ENCODE data around the gene SNAPC1.
"Not testable (repeated sequence)": the region's sequence is repeated elsewhere in the genome, so short reads cannot be mapped to it uniquely, and the experiment has no call there.

The SNAPC1 gene

DNA sequence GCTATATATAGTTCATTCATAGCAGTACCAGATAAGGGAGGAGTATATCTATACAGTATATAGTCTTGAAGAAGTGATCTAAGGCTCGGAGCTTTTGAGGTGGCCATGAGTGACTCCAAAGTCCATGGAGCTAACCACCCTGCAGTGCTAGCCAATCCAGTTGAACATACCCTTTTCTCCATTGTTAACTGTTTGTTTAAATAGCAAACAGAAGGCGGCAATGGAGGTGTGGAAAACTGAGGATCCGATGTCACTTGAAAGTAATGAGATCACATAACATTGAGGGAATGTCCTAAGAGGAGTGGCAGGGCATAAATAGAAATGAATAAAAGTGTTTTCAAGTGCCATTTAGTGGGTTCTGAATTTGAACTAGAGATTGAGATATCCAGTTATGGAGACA is 12.4 kb upstream of the SNAPC1 start:
- no peak for DNase-seq (ENCODE audit: low read depth)

DNA sequence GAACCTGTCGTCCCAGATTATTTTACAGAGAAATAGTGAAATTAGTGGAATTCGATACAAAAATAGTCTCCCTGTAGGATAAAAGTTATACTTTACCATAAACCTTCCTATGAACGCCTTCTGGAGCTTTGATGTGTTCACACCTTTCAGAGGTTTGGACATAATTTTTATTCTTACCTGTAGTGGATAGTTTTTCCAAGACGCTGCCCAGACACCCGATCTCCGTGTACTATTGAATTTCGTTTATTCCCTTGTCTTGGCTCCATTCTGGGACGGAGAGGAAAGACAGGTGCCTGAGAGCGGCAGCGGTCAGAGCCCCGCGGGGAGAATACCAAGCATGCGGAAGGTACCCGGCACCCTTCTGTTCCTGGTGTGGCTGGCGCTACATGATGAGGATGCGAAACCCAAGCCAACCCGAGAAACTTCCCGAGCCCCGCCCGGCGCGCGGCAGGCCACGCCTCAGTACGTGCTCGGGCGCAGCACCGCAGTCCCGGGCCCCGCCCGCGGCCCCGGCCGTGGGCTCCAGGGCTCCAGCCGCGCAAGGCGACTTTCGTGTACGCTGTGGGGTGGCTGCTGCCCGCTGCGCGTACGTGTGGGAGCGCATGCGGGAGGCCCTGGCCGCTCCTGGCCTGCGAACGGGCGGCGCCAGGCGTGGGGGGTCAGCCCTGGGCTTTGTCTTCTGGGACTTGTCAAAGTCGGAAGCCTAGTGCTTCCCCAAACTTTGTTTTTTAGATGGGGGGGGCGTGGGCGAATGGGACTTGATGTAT is 11.3 kb upstream of the SNAPC1 start:
- DNase-seq (ENCODE audit: low read depth) = peak; percentile 39

DNA sequence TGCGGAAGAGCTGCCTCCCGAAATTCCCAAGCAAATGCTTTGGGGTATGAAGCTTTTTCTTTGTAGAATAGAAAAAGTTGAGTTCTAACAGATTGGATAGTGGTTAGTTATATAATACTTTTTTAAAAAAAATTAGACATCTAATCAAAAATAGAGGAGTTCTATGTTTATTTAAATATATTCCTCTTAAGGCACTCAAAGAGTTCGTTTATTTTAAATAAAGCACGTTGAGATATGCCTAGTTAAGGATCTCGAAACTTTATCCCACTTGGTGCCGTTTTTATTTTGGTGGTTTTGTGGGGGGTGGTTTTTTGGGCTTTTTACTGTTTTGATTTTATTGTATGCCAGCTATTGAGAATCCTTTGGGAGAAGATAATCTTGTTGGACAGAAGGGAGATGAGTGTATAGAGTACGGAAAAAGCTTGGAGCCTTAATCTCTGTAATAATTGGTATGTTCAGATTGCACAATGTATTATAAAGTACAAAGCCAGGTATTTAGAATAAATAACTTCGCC is 10.7 kb upstream of the SNAPC1 start:
- no peak for DNase-seq (ENCODE audit: low read depth)

DNA sequence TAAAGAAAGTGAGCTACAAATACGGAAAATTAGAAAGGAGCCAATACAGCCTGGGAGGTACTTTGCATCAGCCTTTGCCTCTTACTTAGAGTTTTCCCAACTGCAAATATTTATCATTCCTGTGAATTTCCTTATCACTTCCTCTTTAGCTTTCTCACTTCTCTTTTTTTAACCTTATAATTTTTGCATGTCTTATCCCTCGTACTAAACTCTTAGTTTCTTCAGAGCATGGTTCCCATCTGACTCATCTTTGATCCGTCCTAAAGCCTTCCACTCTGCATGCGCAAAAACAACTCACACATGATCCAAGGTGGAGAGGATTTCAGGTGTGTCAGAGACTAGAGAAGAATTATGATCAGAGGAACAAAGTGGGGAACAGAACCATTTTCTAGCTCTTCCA is 9.6 kb upstream of the SNAPC1 start:
- no peak for DNase-seq (ENCODE audit: low read depth)

DNA sequence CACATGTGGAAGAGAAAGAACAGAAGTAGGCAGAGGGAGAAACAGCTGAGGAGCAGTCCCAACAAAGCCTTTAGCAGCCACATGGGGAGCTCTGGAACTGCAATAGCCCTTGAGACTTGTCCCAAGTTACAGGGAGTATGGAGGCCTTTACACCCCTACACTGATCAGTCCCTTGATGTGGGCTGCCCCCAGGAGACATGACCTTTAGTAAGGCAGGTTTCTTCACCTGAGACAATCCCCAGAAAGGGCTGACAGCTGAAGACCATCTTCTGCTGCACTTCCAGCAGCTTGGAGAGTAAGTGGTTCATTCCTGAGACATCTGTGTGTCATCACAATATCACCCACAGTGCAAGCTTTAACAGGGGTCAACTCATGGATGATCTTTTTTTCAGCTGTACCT is 8.6 kb upstream of the SNAPC1 start:
- no peak for DNase-seq (ENCODE audit: low read depth)

DNA sequence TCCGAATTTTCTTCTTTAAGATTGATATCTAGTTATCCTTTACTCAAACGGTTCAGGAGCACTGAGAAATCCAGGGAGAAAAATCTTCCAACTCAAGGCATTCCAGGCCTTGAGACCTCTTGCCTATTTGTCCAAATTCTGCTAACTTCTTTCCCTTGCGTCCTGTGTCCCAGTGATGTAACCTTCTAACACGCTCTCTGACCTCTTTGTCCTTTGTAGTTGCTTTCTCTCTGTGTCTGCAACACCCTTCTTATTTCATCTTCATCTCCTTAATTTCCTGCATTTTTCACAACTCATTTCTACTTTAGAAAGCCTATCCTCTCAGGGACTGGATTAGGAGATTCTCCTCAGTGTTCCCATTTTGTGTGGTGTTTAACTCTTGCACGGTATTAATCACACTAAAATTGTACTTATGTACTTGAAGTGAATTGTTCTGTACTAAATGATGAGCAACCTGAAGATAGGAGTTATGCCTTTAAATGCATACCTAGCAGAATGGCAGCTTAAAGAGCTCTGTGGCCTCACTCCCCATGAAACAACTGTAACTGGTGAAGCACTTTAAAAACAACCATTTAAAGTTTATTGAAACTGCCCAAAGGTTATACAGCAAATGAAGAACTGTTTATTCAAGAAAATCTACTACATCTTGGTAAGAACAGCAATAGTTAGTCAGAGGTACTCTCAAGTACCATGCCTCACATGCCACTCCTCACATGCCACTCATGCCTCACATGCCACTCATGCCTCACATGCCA is 7.4 kb upstream of the SNAPC1 start:
- no peak for DNase-seq (ENCODE audit: low read depth)

DNA sequence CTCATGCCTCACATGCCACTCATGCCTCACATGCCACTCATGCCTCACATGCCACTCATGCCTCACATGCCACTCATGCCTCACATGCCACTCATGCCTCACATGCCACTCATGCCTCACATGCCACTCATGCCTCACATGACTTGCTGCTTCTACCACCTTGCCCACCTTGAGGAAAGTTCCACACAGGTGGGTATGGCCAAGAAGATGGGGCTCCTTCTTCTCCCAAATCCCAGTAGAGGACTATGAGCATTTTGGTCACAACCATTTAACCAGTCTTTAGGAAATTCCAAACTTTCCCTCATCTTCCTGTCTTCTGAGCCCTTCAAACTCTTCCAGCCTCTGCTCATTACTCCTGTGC is 6.9 kb upstream of the SNAPC1 start:
- DNase-seq (ENCODE audit: low read depth) = not testable (repeated sequence)

DNA sequence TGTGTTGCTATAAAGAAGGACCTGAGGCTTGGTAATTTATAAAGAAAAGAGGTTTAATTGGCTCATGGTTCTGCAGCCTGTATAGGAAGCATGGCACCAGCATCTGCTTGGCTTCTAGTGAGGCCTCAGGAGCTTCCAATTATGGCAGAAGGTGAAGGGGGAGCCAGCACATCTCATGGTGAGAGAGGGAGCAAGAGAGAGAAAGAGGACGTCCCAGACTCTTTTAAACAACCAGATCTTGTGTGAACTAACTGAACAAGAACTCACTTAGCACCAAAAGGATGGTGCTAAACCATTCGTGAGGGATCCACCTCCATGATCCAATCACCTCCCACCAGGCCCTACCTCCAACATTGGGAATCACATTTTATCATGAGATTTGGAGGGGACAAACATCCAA is 6.1 kb upstream of the SNAPC1 start:
- DNase-seq (ENCODE audit: low read depth) = no peak

DNA sequence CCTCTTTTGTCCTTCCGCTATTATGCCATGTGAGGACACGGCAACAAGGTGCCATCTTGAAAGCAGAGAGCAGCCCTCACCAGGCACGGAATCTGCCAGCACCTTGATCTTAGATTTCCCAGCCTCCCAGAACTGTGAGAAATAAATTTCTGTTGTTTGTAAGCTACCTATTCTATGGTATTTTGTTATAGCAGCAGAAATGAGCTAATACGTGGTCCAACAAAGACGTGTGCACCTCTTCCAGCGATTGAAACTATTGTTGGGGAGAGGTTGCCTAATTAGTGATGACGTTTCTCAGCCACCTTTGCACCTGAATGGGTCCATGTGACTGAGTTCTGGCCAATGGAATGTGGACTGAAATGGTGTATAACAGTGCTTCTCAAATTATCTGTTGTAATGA is 2.3 kb upstream of the SNAPC1 start:
- DNase-seq (ENCODE audit: low read depth) = no peak

DNA sequence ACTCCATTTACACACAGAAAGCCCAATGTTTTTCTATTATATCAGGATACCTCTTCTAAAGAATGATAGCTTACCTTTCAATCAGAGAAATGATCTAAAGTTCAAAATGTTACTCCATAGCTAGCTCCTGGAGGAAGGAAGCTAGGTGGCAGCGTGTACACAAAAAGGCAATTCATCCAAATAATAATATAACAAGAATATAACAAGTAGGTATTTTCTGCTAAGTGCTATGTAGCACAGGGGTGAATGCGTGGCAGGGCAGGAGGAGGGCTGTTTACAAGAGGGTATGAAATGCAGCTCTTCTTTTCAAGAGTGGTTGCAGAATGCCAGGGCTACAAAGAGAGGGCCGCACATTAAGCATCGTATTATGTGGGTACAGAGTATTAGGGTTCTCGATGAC is 663 bp upstream of the SNAPC1 start:
- no peak for DNase-seq (ENCODE audit: low read depth)

DNA sequence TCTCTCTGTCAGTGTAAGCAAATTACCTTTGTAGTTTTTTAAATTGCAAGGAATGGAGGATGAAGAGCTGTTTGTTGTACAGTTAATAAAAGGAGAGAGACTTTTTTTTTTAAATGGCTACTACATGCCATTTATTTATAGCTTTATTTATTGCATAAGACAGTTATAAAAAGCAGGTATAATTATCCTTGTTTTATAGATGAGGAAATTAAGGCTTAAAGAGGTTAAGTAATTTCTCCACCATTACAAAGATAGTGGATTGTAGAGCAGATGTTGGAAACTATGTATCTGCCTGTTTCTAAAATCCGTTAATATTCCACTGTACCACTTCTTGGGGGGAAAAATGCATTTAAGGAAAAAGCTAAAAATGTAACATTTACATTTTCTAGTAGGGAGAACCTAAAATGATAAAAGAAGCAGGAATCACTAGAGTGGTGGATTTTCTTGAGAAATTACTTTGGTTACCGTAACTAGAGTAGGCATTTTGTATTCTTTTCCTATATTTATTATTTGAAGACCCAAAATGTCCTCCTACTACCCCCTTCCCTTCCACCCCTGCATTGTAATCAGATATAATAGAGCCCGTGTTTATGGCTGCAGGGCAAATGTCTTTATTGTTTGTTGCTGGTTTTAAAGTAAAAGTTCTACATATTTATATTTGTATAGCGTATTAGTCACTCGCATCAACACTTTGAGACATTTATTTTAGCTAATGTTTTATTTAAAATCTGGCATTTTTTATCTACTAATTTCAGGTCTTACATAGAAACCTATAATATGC is 2.3 kb downstream of the SNAPC1 start:
- DNase-seq (ENCODE audit: low read depth) = no peak

DNA sequence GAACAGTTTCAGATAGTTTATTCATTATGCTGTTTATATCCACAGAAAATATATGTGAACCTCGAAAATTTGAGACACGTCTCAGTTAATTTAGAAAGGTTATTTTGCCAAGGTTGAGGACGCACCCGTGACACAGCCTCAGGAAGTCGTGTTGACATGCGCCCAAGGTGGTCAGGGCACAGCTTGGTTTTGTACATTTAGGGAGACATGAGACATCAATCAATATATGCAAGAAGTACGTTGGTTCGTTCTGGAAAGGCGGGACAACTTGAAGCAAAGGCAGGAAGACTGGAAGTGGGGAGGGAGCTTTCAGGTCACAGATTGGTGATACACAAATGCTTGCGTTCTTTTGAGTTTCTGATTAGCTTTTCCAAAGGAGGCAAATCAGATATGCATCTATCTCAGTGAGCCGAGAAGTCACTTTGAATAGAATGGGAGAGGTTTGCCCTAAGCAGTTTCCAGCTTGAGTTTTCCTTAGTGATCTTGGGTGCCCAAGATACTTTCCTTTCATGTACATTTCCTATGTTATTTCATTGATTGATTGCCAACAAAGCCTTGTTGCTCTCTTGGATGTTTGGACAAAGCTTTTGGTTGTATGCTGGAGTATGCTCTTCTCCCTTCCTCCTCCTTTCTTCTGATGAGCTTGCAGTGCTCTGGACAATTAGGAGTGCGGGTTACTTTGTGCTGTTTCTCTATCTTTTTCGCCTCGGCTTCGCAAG is 3.2 kb downstream of the SNAPC1 start:
- DNase-seq (ENCODE audit: low read depth) = no peak

DNA sequence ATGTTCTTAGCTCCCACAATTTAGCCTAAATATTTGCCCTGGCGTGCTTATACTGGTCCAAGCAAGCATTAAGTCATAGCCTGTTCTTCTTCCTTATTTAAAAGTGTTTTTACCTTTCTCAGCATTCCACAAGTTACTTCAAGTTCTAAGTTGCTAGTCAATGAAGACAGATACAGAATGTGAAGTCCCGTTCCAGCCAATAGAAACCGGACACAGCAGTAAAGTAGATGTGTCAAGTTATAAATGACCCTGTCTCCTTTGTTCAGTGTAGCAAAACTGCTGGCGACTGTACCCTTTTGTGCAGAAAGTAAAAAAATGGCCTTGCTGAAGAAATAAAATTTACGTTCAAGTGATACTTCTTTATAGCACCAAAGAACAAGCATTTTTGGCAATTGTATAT is 3.9 kb downstream of the SNAPC1 start:
- DNase-seq (ENCODE audit: low read depth) = no peak

DNA sequence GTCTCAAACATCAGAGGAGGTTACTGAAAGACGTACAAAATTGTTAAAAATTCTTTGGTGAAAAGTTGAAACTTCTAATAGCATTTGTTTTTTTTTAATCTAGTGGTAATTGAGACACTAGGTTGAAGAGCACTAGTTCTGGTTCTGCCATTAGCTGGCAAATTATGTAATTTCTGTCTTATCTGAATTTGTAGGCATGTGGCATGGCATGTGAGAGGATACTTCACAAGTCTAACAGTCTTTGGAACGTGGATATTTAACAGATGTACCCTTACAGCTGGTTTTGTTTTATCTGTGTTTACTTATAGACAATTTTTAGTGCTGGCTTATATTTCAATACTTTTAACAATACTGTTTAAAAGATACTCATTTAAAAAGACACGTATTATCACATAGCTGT is 6.0 kb downstream of the SNAPC1 start:
- no peak for DNase-seq (ENCODE audit: low read depth)

DNA sequence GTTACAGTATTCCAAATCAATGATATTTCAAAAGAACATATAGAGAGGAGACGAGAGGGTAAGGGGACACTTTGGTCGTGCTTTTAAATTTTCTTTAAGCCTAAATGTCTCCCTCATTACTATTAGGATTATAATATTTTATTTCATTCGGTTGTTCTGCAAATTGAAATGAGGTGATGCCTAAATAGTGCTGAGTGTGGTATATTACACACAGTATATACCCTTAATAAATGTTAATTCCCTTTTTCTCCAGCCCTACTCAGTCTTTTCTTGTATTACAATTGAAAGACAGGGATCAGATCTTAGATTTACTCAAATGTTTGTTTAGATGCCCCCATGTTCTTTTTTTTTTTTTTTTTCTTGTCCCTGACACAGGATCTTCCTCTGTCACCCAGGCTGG is 7.7 kb downstream of the SNAPC1 start:
- DNase-seq (ENCODE audit: low read depth) = no peak

DNA sequence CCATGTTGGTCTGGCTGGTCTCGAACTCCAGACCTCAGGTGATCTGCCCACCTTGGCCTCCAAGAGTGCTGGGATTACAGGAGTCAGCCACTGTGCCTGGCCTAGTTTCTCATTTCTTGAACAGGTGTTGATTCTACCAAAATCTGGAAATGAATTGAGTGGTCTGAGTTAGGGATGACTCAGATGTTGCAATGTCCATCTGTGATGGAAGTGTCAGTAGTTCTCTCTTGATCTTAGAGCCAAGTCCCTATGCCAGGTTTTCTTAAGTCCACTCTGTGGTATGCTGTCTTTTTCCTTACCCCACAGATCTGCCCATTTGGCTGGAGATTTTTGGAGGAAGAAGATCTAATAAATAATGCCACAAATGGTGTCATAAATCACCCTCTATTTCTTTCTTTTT is 12.6 kb downstream of the SNAPC1 start:
- no peak for DNase-seq (ENCODE audit: low read depth)

DNA sequence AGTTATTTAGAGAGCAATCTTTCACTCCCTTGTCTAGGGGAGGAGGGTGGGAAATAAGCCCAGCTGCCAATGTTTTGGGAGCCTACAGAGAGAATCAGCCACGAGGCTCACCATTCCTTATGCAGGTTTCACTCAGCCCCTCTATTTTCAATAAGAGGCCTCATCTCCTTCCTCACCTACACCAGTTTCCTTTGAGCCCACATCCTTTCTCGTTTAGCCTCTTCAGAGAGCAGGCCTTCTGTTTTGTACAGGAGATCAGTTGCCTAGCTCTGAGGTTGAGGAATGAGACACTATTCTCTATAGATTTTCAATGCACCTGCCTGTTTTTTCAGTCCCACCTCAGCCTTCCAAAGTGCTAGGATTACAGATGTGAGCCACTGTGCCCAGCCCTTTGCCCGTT is 17.9 kb downstream of the SNAPC1 start:
- no peak for DNase-seq (ENCODE audit: low read depth)

DNA sequence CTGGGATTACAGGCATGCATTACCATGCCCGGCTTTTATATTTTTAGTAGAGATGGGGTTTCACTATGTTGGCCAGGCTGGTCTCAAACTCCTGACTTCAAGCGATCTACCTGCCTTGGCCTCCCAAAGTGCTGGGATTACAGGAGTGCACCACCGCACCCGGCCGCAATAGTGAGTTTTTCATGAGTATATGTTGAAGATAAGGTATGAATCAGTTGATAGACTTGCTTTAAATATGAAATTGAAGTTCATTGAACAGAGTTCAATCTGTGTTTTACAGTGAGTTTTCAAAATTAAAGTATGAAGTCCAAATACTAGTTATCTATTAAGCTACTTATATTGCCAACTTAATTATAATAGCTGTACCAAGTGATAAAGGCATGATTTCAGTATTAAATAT is 35.1 kb downstream of the SNAPC1 start:
- no peak for DNase-seq (ENCODE audit: low read depth)

DNA sequence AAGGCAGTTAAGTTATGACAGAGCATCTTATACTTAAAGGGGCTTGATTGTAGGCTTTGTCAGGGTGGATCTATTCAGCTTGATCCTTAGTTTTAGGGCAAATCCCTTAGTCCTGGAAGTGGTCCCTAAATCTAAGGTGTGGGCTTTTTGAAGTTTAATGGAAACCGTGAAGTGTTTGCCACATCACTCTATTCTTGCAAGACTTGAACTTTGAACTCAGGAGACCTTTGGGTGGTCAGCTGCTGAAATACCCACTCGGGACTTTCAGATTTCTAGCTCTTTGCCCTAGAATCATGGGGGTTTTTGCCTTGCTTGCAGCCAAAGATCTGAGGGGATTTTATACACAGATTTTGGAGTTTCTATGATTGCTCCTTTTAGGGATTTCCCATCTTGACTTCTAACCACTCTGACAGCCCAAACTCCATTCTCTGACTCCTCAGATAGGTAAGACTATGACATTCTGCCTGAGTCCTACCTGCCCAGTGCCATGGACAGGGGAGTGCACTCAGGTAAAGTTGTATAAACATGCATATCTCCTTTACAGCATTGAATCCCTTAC is 39.9 kb downstream of the SNAPC1 start:
- no peak for DNase-seq (ENCODE audit: low read depth)

DNA sequence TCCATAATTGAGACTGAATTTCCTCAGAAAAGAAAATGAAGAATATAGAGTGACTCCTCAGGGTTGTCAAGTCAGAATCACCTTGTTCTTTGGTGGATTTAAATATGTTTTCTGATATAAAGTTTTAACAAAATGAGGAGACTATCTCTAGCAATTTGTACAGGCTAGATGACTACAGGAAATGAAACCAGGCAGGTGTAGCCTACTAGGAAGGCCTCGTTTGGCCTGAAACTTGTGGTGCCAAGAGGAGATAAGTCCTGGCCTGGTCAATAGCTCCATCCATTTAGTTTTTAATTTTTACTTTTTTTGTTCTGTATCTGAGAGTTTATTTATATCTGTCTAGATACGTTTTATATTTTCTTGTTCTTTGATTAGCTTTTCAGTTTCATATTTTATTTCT is 41.5 kb downstream of the SNAPC1 start:
- DNase-seq (ENCODE audit: low read depth) = no peak

DNA sequence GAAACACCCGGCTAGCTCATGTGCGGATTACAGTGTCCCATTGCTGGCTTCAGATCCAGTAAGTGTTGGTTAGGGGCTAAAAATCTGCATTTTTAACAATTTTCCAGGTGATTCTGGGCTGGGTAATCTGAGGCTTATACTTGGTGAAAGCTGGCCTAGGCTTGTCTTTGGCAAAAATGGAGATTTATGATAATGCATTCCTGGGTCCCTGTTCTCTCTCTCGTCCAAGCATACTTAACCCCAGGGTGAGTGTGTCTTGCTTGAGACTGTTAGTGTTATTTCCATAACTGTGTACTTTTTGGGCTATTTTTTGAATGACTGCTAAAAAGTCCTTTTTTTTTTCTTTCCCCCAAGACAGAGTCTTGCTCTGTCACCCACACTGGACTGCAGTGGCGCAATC is 43.2 kb downstream of the SNAPC1 start:
- no peak for DNase-seq (ENCODE audit: low read depth)

DNA sequence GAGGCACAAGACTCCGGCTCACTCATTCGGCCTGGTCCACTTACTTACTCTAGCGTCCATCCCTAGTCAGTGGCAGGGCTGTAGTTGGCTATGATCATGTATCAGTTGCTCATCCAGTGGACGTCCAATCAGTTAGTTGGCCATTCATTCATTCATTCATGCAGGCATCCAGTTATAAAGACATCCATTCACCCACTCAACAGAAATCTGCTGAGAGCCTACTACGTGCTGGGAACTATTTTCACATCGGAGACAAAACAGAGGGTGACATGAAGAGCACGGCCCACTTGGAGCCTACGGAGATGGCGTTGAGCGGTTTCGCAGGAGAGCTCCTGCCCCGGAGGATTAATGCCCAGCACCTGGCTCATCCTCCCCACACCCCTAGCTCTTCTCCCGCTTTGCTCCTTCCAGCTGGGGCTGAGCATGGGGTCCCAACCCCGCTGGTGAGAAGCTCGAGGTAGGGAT is 49.7 kb downstream of the SNAPC1 start:
- DNase-seq (ENCODE audit: low read depth) = no peak

Measured in fibroblast of the conjunctiva (primary cell).